Calu3 (cell line): ENCODE data around the gene ZNF664. TPM values are rescaled to one million over a fixed set of nuclear protein-coding genes. Genes with fewer than 3 reads are reported as not detected.

Experiments used
- BruUV-seq: library from RNA; stranded (reverse); fragments of 400-500 nt; replicated peaks from 2 replicates; lab custom pipeline; 2021; lab: Mats Ljungman, UMichigan
- CTCF ChIA-PET: fragments of 300-600 bp; sonication (Branson Sonifier 250); formaldehyde crosslinking; loops from one replicate; lab custom pipeline; 2022; ENCODE audit warnings: antibody characterized with exemption; lab: Charles Lee
- DNase-seq: peaks from one replicate; pipeline ENCODE4 v3.0.0; 2022
- H3K27ac Mint-ChIP-seq: one replicate; pipeline ENCODE4 v1.8.0; 2022; ENCODE audit warnings: mixed read lengths; ENCODE audit not compliant: unreplicated experiment
- H3K27me3 Mint-ChIP-seq: one replicate; pipeline ENCODE4 v1.8.0; 2022; ENCODE audit warnings: mixed read lengths; ENCODE audit not compliant: unreplicated experiment
- H3K36me3 Mint-ChIP-seq: one replicate; pipeline ENCODE4 v1.8.0; 2022; ENCODE audit warnings: mild to moderate bottlenecking, moderate library complexity, mixed read lengths; ENCODE audit not compliant: insufficient read depth, unreplicated experiment
- H3K4me1 Mint-ChIP-seq: one replicate; pipeline ENCODE4 v1.8.0; 2022; ENCODE audit warnings: mild to moderate bottlenecking, low read depth, mixed read lengths; ENCODE audit not compliant: unreplicated experiment
- H3K4me3 Mint-ChIP-seq: one replicate; pipeline ENCODE4 v1.8.0; 2022; ENCODE audit warnings: mild to moderate bottlenecking, low read depth, moderate library complexity, mixed read lengths; ENCODE audit not compliant: unreplicated experiment
- H3K9me3 Mint-ChIP-seq: one replicate; pipeline ENCODE4 v1.8.0; 2022; ENCODE audit warnings: low read depth, mixed read lengths; ENCODE audit not compliant: unreplicated experiment
- intact Hi-C: fragments of 100-400 bp; cut with micrococcal nuclease; formaldehyde crosslinking; loops from one replicate; pipeline ENCODE4 v1.10.0; 2022; ENCODE audit not compliant: unreplicated experiment
- total RNA-seq: library from RNA; stranded (reverse); gene quantifications from 2 replicates; pipeline ENCODE4 v1.2.3, GENCODE V29; 2022
- TF ChIP-seq, protein P1 (sequence below): fragments of 200-600 bp; IDR thresholded peaks from one replicate; pipeline ENCODE4 v1.8.0; 2022; ENCODE audit warnings: antibody characterized with exemption; ENCODE audit not compliant: unreplicated experiment

ZNF664 gene
- total RNA-seq, 1 experiment from 2014 or later: 130 TPM

DNA sequence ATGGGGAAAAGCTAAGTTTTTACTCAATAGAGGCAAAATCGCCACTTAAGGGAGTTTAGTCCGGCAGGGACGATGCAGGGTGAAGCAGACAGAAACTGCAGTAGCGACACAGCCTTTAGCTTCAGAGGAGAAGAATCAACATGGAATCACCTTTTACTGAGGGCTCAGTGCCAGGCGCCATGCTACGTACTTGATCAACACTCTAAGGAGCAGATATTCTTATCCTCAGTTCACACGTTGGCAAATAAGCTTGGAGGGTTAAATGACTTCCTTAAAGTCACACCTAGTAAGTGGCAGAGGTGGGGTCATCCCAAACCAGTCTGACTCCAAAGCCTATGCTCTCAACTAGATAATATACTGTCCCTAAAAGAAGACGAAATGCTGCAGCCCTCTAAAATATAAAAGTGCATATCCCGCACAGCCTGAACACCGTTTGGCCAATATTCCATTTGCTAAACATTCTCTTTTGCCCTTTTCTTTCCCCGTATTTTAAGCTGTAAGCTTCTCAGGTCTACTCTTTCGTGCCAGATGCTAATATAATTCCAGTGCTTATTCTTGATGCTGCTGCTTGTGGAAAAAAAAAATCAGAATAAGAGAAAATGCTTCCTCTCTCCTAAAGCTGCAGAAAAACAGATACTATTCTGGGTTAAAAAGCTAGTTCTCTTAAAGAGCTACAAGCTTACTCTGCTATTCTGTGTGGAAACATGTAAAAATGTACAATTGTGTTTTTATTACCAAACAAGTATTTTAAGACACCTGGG, 11.2 kb upstream of the ZNF664 start:
- TF ChIP-seq, protein P1, sequence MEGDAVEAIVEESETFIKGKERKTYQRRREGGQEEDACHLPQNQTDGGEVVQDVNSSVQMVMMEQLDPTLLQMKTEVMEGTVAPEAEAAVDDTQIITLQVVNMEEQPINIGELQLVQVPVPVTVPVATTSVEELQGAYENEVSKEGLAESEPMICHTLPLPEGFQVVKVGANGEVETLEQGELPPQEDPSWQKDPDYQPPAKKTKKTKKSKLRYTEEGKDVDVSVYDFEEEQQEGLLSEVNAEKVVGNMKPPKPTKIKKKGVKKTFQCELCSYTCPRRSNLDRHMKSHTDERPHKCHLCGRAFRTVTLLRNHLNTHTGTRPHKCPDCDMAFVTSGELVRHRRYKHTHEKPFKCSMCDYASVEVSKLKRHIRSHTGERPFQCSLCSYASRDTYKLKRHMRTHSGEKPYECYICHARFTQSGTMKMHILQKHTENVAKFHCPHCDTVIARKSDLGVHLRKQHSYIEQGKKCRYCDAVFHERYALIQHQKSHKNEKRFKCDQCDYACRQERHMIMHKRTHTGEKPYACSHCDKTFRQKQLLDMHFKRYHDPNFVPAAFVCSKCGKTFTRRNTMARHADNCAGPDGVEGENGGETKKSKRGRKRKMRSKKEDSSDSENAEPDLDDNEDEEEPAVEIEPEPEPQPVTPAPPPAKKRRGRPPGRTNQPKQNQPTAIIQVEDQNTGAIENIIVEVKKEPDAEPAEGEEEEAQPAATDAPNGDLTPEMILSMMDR: no peak
- H3K9me3 Mint-ChIP-seq: no peaks in the 10 kb centered on the region
- no peaks in the 10 kb centered on the region for H3K4me1 Mint-ChIP-seq
- H3K4me3 Mint-ChIP-seq: no peak overlapping the region
- BruUV-seq: no TSS peak
- H3K27ac Mint-ChIP-seq: no peak overlapping the region
- DNase-seq: no peak
- intact Hi-C loops: no loop called here
- no peaks in the 10 kb centered on the region for H3K27me3 Mint-ChIP-seq
- CTCF ChIA-PET: interaction anchor here (0.6 kb wide), 1 partner anchor 122 kb away, joined by 3 read pairs; no protein-coding TSS in a partner anchor
- H3K36me3 Mint-ChIP-seq: no peaks in the 10 kb centered on the region

DNA sequence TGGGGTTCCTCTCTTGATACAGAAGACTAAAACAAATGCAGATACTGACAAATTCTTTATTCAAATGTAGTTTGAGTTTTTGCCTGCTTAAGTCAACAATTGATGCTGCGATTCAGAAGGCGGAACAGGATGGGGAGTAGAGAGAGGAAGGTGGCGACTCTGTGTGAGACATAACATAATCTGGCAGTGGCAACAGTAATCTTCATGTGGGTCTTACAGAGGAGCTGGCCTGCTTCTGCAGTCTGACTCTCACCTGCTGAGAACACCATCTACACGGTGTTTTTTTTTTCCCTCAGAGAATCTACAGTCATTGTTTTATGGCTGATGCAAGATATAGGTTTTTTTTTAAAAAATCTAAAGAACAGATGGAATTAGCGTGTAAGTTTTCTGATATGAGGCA, 10.5 kb upstream of the ZNF664 start:
- H3K36me3 Mint-ChIP-seq: no peaks in the 10 kb centered on the region
- no peaks in the 10 kb centered on the region for H3K27me3 Mint-ChIP-seq
- no peaks in the 10 kb centered on the region for H3K9me3 Mint-ChIP-seq
- H3K4me3 Mint-ChIP-seq: no peak overlapping the region
- H3K27ac Mint-ChIP-seq: no peak overlapping the region
- no peaks in the 10 kb centered on the region for H3K4me1 Mint-ChIP-seq
- DNase-seq: no peak
- intact Hi-C loops: no loop called here
- BruUV-seq: no TSS peak
- CTCF ChIA-PET: no interaction called here
- TF ChIP-seq, protein P1: no peak

DNA sequence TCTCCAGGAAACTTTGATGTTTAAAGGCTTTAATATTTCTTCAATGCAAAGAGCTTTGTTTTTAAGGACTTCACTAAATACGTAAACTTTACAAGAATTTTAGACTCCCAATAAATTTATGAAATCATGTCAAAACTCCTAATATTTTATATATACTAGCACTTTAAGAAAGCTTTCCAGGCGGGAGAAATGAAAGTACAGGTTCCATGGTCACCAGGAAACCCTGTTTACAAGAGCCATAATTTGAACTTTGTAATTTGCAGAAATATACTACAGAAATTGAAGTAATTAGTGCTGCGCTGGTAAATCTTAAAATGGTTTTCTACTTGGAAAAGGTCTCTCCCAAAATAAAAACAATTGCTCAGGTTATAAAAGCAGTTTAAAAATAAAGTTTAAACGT, 9.2 kb upstream of the ZNF664 start:
- no TSS peak for BruUV-seq
- Mint-ChIP-seq H3K27me3 (no peaks in the 10 kb centered on the region), H3K4me1 (no peaks in the 10 kb centered on the region), H3K36me3 (no peaks in the 10 kb centered on the region), H3K27ac (no peak overlapping the region), H3K9me3 (no peaks in the 10 kb centered on the region), H3K4me3 (no peak overlapping the region)
- intact Hi-C loops: no loop called here
- DNase-seq: no peak
- CTCF ChIA-PET: no interaction called here
- TF ChIP-seq, protein P1: no peak

DNA sequence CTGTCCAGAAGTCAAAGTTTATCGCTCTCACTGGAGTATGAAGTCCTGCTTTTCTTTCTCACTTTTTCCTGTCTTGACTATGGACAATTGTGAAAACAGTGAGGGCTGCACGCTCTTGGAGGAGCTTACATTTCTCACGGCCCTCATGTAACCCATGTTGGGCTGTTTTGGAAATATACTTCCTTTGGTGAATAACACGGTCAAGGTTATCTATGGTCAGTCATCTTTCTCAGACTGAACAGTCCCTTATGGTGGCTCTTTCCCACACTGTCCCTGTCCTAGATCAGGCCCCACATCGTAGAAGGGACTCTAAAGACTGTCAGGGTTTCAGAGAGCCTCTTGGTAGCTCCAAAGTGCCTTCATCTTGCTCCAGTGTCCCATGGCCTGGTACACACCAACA, 7.6 kb upstream of the ZNF664 start:
- no TSS peak for BruUV-seq
- Mint-ChIP-seq H3K4me1 (peaks cover 8% of the 10 kb centered on the region), H3K9me3 (no peaks in the 10 kb centered on the region), H3K27ac (no peak overlapping the region), H3K36me3 (no peaks in the 10 kb centered on the region), H3K4me3 (no peak overlapping the region), H3K27me3 (no peaks in the 10 kb centered on the region)
- TF ChIP-seq, protein P1: no peak
- CTCF ChIA-PET: no interaction called here
- intact Hi-C loops: no loop called here
- DNase-seq: no peak
